SK-N-SH (cell line): ENCODE measurements around the gene RNASE1. TPM values are rescaled to one million over a fixed set of nuclear protein-coding genes. Genes with fewer than 3 reads are reported as not detected.

Source experiments
- CTCF ChIA-PET: fragments of 300-600, 350-600 bp; formaldehyde crosslinking; extraction: SDS; loops from one replicate; lab custom pipeline; 2021; lab: Yijun Ruan, JAX
- POLR2A ChIA-PET: fragments of 350-600 bp; sonication (Branson Sonifier 250); formaldehyde crosslinking; extraction: SDS; loops from one replicate; lab custom pipeline; 2020; ENCODE audit warnings: antibody characterized with exemption, inconsistent platforms; lab: Yijun Ruan, JAX
- DNase-seq: peaks from one replicate; pipeline ENCODE4 v3.0.0; 2012
- H2AFZ ChIP-seq: fragments of 200-600 bp; sonication (generic); 2 replicates; pipeline ENCODE4 v1.8.1; 2016; ENCODE audit warnings: antibody characterized with exemption, mild to moderate bottlenecking, low read depth
- H3F3A ChIP-seq: fragments of 200-600 bp; sonication (generic); replicated peaks from 2 replicates; pipeline ENCODE3; 2016; ENCODE audit warnings: antibody characterized with exemption, mild to moderate bottlenecking; ENCODE audit not compliant: insufficient read depth
- H3K27ac ChIP-seq, 2 experiments: fragments of 200-500 bp in 1 of 2; fragments of 200-600 bp in 1 of 2; sonication (Bioruptor generic) in 1 of 2; sonication (generic), shearing (Covaris generic) in 1 of 2; 2 replicates each; pipeline versions ENCODE4 v1.5.1 to v1.6.1; 2014 to 2016; ENCODE audit warnings: low read depth in 2 of 2, inconsistent platforms in 1 of 2, low read length in 1 of 2, mild to moderate bottlenecking in 1 of 2, mixed read lengths in 1 of 2
- H3K27me3 ChIP-seq: fragments of 200-600 bp; sonication (generic), shearing (Covaris generic); 2 replicates; pipeline ENCODE4 v1.6.1; 2016; ENCODE audit warnings: mixed run types; ENCODE audit not compliant: insufficient read depth
- H3K36me3 ChIP-seq, 2 experiments: fragments of 200-500 bp in 1 of 2; fragments of 200-600 bp in 1 of 2; sonication (Bioruptor generic) in 1 of 2; sonication (generic) in 1 of 2; replicated peaks in 1 of 2; 2 replicates each; pipeline versions ENCODE3 to v1.5.1; 2014 to 2016; ENCODE audit warnings: low read length in 1 of 2, mild to moderate bottlenecking in 1 of 2; ENCODE audit not compliant: insufficient read depth in 2 of 2, control insufficient read depth in 1 of 2
- H3K4me1 ChIP-seq, 2 experiments: fragments of 200-500 bp in 1 of 2; fragments of 200-600 bp in 1 of 2; sonication (Bioruptor generic) in 1 of 2; sonication (generic), shearing (Covaris generic) in 1 of 2; 2 replicates each; pipeline versions ENCODE4 v1.5.1 to v1.6.1; 2014 to 2016; ENCODE audit warnings: low read depth in 1 of 2, low read length in 1 of 2, mixed run types in 1 of 2; ENCODE audit not compliant: insufficient read depth in 2 of 2, control insufficient read depth in 1 of 2
- H3K4me2 ChIP-seq: fragments of 200-600 bp; sonication (generic), shearing (Covaris generic); 2 replicates; pipeline ENCODE4 v1.6.1; 2017; ENCODE audit warnings: mixed run types
- H3K4me3 ChIP-seq, 2 experiments: fragments of 200-500 bp in 1 of 2; fragments of 200-600 bp in 1 of 2; sonication (Bioruptor generic) in 1 of 2; sonication (generic), shearing (Covaris generic) in 1 of 2; 2 replicates each; pipeline versions ENCODE4 v1.5.1 to v1.8.1; 2014 to 2016; ENCODE audit warnings: low read depth in 2 of 2, inconsistent platforms in 1 of 2, low read length in 1 of 2, mild to moderate bottlenecking in 1 of 2, mixed read lengths in 1 of 2, moderate library complexity in 1 of 2
- H3K79me2 ChIP-seq: fragments of 200-600 bp; sonication (generic); 2 replicates; pipeline ENCODE4 v1.8.1; 2017; ENCODE audit warnings: mild to moderate bottlenecking; ENCODE audit not compliant: insufficient read depth
- H3K9ac ChIP-seq: fragments of 200-600 bp; sonication (generic); 2 replicates; pipeline ENCODE4 v1.6.1; 2017; ENCODE audit warnings: mixed run types
- H3K9me2 ChIP-seq: fragments of 200-600 bp; sonication (generic); 2 replicates; pipeline ENCODE4 v1.6.1; 2017; ENCODE audit warnings: mixed run types
- H3K9me3 ChIP-seq: fragments of 200-600 bp; sonication (generic); 2 replicates; pipeline ENCODE4 v1.6.1; 2017; ENCODE audit warnings: mixed run types, mild to moderate bottlenecking, moderate library complexity
- H4K20me1 ChIP-seq: fragments of 200-600 bp; sonication (generic); 2 replicates; pipeline ENCODE4 v1.6.1; 2017; ENCODE audit warnings: mild to moderate bottlenecking, mixed run types; ENCODE audit not compliant: insufficient read depth
- CHD2 ChIP-seq: fragments of 150-350 bp; IDR thresholded peaks from 2 replicates; pipeline ENCODE4 v1.6.1; 2018; ENCODE audit warnings: low read length; ENCODE audit not compliant: partially characterized antibody
- FOSL2 ChIP-seq: IDR thresholded peaks from 2 replicates; pipeline ENCODE4 v1.4.0; 2012; ENCODE audit warnings: low read depth, mild to moderate bottlenecking, moderate library complexity, borderline replicate concordance
- GABPA ChIP-seq: IDR thresholded peaks from 2 replicates; pipeline ENCODE4 v1.4.0; 2012; ENCODE audit warnings: low read depth, mild to moderate bottlenecking
- GATA2 ChIP-seq: sonication (generic); formaldehyde crosslinking; IDR thresholded peaks from 2 replicates; pipeline ENCODE4 v1.5.0; 2020; ENCODE audit warnings: mild to moderate bottlenecking, missing genetic modification reagents
- JUND ChIP-seq: IDR thresholded peaks from 2 replicates; pipeline ENCODE4 v1.4.0; 2012
- MEF2A ChIP-seq: IDR thresholded peaks from 2 replicates; pipeline ENCODE4 v1.4.0; 2012; ENCODE audit warnings: low read depth, borderline replicate concordance
- MXI1 ChIP-seq: IDR thresholded peaks from 2 replicates; pipeline ENCODE4 v1.6.1; 2012; ENCODE audit warnings: mild to moderate bottlenecking, low read depth, low read length, improper control_type of control experiment
- NRF1 ChIP-seq: IDR thresholded peaks from 2 replicates; pipeline ENCODE4 v1.6.1; 2012; ENCODE audit warnings: low read depth, mild to moderate bottlenecking, low read length
- POLR2AphosphoS5 ChIP-seq: IDR thresholded peaks from 2 replicates; pipeline ENCODE4 v1.6.1; 2012; ENCODE audit warnings: low read depth, low read length
- SMC3 ChIP-seq: IDR thresholded peaks from 2 replicates; pipeline ENCODE4 v1.6.1; 2012; ENCODE audit warnings: low read depth, low read length, improper control_type of control experiment
- YY1 ChIP-seq: IDR thresholded peaks from 2 replicates; pipeline ENCODE4 v1.4.0; 2012; ENCODE audit warnings: low read depth, mild to moderate bottlenecking
- WGBS: methylation state at CpG from one replicate; pipeline ENCODE4 v1.1.6; 2017; ENCODE audit warnings: low lambda C conversion rate; 5-methylcytosine and 5-hydroxymethylcytosine counted together
- polyA plus RNA-seq, 3 experiments: library from polyadenylated mRNA; depleted of rRNA; stranded (reverse); fragments of >200 nt; gene quantifications; 2 replicates each; pipeline ENCODE4 v1.2.3, GENCODE V29; 2012
- TF ChIP-seq, protein P1 (sequence below): IDR thresholded peaks from 2 replicates; pipeline ENCODE4 v1.4.0; 2012; ENCODE audit warnings: low read depth, borderline replicate concordance
- TF ChIP-seq, protein P2 (sequence below): fragments of 200-600 bp; sonication (generic); IDR thresholded peaks from 2 replicates; pipeline ENCODE4 v1.6.1; 2017; ENCODE audit warnings: antibody characterized with exemption, mild to moderate bottlenecking, moderate library complexity
- TF ChIP-seq, protein P3 (sequence below): IDR thresholded peaks from 2 replicates; pipeline ENCODE4 v1.6.1; 2012; ENCODE audit warnings: mild to moderate bottlenecking, low read depth, low read length, moderate library complexity
- TF ChIP-seq, protein P4 (sequence below): IDR thresholded peaks from 2 replicates; pipeline ENCODE4 v1.4.0; 2012; ENCODE audit warnings: low read depth, borderline replicate concordance

RNASE1 gene
- polyA plus RNA-seq, 1 of the 3 experiments (the other 2 are of a cell fraction): not detected

DNA sequence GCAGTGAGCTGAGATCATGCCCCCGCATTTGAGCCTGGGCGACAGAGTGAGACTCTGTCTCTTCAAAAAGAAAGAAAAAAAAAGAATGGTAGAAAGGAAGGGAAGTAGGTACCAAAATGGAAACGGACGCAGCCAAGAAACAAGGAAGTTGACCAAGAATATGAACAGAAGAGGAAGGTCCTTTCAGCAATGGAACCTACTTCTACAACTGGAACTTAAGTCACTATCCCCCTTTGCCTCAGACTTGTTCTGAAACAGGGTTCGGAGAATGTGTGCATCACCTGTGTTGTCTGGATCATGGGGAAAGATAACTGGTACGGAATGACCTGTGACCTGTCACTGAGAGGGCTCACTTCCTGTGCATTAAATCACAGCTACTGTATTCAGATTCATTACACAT, 43.9 kb upstream of the RNASE1 start (continued):
- TF ChIP-seq, protein P1, sequence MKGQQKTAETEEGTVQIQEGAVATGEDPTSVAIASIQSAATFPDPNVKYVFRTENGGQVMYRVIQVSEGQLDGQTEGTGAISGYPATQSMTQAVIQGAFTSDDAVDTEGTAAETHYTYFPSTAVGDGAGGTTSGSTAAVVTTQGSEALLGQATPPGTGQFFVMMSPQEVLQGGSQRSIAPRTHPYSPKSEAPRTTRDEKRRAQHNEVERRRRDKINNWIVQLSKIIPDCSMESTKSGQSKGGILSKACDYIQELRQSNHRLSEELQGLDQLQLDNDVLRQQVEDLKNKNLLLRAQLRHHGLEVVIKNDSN: no peak
- no peak for TF ChIP-seq JUND
- TF ChIP-seq NRF1: no peak

DNA sequence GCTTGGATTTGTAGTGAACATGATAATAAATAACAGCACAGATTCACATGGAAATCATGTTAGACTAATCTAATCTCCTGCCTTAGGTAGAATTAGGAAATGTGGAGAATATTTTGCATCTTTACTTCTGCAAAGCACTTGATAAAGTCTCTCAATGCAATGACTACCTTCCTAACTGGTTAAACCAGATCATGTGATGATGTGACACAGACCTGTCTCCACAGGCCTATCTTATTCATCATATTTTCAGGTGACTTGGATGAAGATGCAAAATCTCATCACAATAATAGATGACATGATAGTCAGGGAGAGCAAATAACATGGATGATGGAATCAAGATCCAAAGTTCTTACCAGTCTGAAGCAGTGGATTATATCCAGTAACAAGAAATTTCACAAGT, 38.5 kb upstream of the RNASE1 start:
- no peak for DNase-seq
- Histone ChIP-seq H3K4me1 (no peaks in the 10 kb centered on the region), H3K27me3 (peaks cover 23% of the 10 kb centered on the region; the same call in 1 of the 2 replicates), H3K9me2 (no peaks in the 10 kb centered on the region), H3F3A (no peaks in the 10 kb centered on the region), H3K79me2 (no peaks in the 10 kb centered on the region), H3K9me3 (no peaks in the 10 kb centered on the region; the same call in 1 of the 2 replicates), H3K4me3 (no peak overlapping the region), H3K9ac (no peak overlapping the region), H3K27ac (no peak overlapping the region), H4K20me1 (no peaks in the 10 kb centered on the region), H3K4me2 (no peak overlapping the region), H2AFZ (no peak overlapping the region), H3K36me3 (no peaks in the 10 kb centered on the region)
- ChIA-PET CTCF (no interaction called here), POLR2A (no interaction called here)
- TF ChIP-seq GABPA (no peak), MEF2A (no peak)

DNA sequence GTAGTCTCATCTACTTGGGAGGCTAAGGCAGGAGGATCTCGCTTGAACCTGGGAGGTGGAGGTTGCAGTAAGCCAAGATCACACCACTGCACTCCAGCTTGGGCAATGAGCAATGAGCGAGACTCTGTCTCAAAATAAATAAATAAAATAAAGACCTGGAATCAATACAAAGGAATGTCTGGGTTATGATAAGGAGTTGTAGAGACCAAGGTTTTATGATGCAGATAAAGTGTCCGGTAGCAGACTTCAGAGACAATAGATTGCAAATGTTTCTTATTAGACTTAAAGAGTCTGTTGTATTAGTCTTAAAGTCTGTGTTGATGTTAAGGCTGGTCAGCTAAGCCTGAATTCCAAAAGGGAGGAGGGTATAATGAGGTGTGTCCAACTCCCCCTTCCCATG, 35.2 kb upstream of the RNASE1 start:
- DNase-seq: no peak
- H3K27me3 ChIP-seq: peaks cover 27% of the 10 kb centered on the region; the same call in 1 of the 2 replicates
- H3K36me3 ChIP-seq: no peaks in the 10 kb centered on the region
- H3K27ac ChIP-seq: no peak overlapping the region
- no peak overlapping the region for H3K4me3 ChIP-seq
- no peaks in the 10 kb centered on the region for H3K79me2 ChIP-seq
- POLR2A ChIA-PET: no interaction called here
- no peaks in the 10 kb centered on the region for H4K20me1 ChIP-seq
- TF ChIP-seq GATA2 (CRISPR knock-in tag) (no peak), FOSL2 (no peak), SMC3 (no peak), GABPA (no peak), POLR2AphosphoS5 (no peak), CHD2 (no peak), MXI1 (no peak), NRF1 (no peak), YY1 (no peak)
- TF ChIP-seq, protein P2, sequence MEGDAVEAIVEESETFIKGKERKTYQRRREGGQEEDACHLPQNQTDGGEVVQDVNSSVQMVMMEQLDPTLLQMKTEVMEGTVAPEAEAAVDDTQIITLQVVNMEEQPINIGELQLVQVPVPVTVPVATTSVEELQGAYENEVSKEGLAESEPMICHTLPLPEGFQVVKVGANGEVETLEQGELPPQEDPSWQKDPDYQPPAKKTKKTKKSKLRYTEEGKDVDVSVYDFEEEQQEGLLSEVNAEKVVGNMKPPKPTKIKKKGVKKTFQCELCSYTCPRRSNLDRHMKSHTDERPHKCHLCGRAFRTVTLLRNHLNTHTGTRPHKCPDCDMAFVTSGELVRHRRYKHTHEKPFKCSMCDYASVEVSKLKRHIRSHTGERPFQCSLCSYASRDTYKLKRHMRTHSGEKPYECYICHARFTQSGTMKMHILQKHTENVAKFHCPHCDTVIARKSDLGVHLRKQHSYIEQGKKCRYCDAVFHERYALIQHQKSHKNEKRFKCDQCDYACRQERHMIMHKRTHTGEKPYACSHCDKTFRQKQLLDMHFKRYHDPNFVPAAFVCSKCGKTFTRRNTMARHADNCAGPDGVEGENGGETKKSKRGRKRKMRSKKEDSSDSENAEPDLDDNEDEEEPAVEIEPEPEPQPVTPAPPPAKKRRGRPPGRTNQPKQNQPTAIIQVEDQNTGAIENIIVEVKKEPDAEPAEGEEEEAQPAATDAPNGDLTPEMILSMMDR: no peak
- TF ChIP-seq, protein P3, sequence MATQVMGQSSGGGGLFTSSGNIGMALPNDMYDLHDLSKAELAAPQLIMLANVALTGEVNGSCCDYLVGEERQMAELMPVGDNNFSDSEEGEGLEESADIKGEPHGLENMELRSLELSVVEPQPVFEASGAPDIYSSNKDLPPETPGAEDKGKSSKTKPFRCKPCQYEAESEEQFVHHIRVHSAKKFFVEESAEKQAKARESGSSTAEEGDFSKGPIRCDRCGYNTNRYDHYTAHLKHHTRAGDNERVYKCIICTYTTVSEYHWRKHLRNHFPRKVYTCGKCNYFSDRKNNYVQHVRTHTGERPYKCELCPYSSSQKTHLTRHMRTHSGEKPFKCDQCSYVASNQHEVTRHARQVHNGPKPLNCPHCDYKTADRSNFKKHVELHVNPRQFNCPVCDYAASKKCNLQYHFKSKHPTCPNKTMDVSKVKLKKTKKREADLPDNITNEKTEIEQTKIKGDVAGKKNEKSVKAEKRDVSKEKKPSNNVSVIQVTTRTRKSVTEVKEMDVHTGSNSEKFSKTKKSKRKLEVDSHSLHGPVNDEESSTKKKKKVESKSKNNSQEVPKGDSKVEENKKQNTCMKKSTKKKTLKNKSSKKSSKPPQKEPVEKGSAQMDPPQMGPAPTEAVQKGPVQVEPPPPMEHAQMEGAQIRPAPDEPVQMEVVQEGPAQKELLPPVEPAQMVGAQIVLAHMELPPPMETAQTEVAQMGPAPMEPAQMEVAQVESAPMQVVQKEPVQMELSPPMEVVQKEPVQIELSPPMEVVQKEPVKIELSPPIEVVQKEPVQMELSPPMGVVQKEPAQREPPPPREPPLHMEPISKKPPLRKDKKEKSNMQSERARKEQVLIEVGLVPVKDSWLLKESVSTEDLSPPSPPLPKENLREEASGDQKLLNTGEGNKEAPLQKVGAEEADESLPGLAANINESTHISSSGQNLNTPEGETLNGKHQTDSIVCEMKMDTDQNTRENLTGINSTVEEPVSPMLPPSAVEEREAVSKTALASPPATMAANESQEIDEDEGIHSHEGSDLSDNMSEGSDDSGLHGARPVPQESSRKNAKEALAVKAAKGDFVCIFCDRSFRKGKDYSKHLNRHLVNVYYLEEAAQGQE: no peak
- TF ChIP-seq, protein P4, sequence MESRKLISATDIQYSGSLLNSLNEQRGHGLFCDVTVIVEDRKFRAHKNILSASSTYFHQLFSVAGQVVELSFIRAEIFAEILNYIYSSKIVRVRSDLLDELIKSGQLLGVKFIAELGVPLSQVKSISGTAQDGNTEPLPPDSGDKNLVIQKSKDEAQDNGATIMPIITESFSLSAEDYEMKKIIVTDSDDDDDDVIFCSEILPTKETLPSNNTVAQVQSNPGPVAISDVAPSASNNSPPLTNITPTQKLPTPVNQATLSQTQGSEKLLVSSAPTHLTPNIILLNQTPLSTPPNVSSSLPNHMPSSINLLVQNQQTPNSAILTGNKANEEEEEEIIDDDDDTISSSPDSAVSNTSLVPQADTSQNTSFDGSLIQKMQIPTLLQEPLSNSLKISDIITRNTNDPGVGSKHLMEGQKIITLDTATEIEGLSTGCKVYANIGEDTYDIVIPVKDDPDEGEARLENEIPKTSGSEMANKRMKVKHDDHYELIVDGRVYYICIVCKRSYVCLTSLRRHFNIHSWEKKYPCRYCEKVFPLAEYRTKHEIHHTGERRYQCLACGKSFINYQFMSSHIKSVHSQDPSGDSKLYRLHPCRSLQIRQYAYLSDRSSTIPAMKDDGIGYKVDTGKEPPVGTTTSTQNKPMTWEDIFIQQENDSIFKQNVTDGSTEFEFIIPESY: no peak
- no peak overlapping the region for H3K4me2 ChIP-seq
- no peaks in the 10 kb centered on the region for H3F3A ChIP-seq
- CTCF ChIA-PET: no interaction called here
- no peaks in the 10 kb centered on the region for H3K9me3 ChIP-seq
- no peak overlapping the region for H2AFZ ChIP-seq
- no peaks in the 10 kb centered on the region for H3K9me2 ChIP-seq
- H3K9ac ChIP-seq: no peak overlapping the region
- H3K4me1 ChIP-seq: no peaks in the 10 kb centered on the region
- 15% methylated on average over 3 of the region's 3 CpGs for WGBS
